GM18520 (cell line): ENCODE data around the gene ADCY7.

ENCODE experiments used
- ATAC-seq: cut with Tn5 transposase; IDR thresholded peaks from one replicate; pipeline ENCODE4 v1.9.1; 2021; ENCODE audit not compliant: unreplicated experiment

The ADCY7 gene

GRCh38 chr16:50265716-50266336 lies 525 bp upstream of the ADCY7 start:
- no peak for ATAC-seq

GRCh38 chr16:50267151-50267631 lies 840 bp downstream of the ADCY7 start:
- no peak for ATAC-seq

GRCh38 chr16:50267651-50268050 lies 1.3 kb downstream of the ADCY7 start:
- ATAC-seq = no peak

- no peak for ATAC-seq
Observed at GRCh38 chr16:50268352-50268751, 2.0 kb downstream of the ADCY7 start.

GRCh38 chr16:50269061-50269705 lies 2.8 kb downstream of the ADCY7 start:
- no peak for ATAC-seq

GRCh38 chr16:50269769-50270509 lies 3.6 kb downstream of the ADCY7 start:
- no peak for ATAC-seq

- ATAC-seq = no peak
Observed at GRCh38 chr16:50270510-50271147, 4.3 kb downstream of the ADCY7 start.

GRCh38 chr16:50271148-50272041 lies 5.0 kb downstream of the ADCY7 start:
- ATAC-seq = no peak

GRCh38 chr16:50272111-50272571 lies 5.8 kb downstream of the ADCY7 start:
- ATAC-seq = no peak

GRCh38 chr16:50272687-50273381 lies 6.5 kb downstream of the ADCY7 start:
- no peak for ATAC-seq

- ATAC-seq = no peak
Observed at GRCh38 chr16:50273382-50273690, 7.0 kb downstream of the ADCY7 start.

GRCh38 chr16:50273888-50274325 lies 7.6 kb downstream of the ADCY7 start:
- peak; percentile 41 for ATAC-seq

GRCh38 chr16:50274326-50275097 lies 8.2 kb downstream of the ADCY7 start:
- ATAC-seq = no peak

GRCh38 chr16:50275098-50275415 lies 8.7 kb downstream of the ADCY7 start:
- ATAC-seq = no peak

GRCh38 chr16:50275428-50276325 lies 9.3 kb downstream of the ADCY7 start:
- ATAC-seq = no peak

GRCh38 chr16:50276326-50276640 lies 9.9 kb downstream of the ADCY7 start:
- ATAC-seq = no peak

GRCh38 chr16:50276801-50277555 lies 10.6 kb downstream of the ADCY7 start:
- no peak for ATAC-seq

- ATAC-seq = no peak
Observed at GRCh38 chr16:50278251-50278650, 11.9 kb downstream of the ADCY7 start.
